NCI-H1694 (cell line): ENCODE measurements around the gene CDH7.

Experiments
- DNase-seq: peaks from one replicate; lab custom pipeline; 2025; lab: John Stamatoyannopoulos, UW

The CDH7 gene, protein sequence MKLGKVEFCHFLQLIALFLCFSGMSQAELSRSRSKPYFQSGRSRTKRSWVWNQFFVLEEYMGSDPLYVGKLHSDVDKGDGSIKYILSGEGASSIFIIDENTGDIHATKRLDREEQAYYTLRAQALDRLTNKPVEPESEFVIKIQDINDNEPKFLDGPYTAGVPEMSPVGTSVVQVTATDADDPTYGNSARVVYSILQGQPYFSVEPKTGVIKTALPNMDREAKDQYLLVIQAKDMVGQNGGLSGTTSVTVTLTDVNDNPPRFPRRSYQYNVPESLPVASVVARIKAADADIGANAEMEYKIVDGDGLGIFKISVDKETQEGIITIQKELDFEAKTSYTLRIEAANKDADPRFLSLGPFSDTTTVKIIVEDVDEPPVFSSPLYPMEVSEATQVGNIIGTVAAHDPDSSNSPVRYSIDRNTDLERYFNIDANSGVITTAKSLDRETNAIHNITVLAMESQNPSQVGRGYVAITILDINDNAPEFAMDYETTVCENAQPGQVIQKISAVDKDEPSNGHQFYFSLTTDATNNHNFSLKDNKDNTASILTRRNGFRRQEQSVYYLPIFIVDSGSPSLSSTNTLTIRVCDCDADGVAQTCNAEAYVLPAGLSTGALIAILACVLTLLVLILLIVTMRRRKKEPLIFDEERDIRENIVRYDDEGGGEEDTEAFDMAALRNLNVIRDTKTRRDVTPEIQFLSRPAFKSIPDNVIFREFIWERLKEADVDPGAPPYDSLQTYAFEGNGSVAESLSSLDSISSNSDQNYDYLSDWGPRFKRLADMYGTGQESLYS

DNA sequence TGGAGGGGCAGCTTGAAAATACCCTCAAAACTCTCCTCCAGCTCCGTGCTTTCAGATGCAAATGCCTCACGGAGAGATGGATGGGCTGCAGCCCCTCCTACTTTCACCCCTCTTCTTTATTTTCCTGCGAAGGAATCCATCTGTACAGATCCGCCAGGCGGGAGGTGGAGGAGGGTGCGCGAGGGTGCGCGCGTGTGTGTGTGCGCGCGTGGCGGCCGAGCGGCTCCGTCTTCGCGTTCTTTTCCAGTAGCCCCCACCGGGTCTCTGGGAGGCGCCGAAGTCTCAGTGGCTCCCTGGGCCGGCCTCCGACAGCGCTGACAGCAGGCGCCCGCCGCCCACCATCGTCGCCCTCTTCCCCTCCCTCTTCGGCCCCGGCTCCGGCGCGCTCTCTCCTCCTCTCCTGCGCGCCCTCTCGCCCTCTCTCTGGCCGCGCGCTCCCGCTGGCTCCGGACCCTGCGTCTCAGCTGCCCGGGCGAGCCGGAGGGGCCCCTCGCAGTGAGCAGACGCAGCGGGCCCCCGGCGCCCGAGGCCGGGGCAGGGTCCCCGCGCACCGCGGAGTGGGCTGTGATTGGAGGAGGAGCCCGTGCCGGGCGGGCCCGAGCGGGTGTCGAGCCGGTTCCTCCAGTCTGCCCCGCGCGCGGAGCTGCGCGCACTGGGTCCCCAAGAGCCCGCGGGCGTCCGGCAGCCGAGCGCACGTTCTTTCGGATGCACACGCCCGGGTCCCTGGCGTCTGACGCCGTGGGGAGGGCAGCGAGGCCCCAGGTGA, at the start of gene CDH7:
Gene CDH7 (plus strand): TSS at position 624 of the 766 bp plus-strand sequence. CDS start 11,831 bp downstream, outside the sequence.
- no peak for DNase-seq

DNA sequence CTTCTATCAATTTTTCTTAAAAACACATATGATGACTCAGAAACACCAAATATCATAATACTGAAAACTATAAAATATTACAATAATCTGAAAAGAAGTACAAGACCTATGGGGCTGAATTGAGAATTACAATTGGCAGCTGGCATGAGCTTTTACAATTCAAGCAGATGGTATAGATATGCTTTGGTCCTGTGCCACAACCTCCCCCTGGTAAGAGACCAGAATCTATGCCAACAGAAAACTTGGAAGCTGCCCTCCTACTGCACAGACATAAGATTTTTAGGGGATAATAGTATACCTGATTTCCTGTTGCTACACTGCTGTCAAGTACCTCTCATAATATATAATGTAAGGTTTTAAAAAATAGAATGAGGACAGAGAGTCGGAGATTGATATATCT, 46.8 kb upstream of the CDH7 start:
- peak; percentile 62 for DNase-seq

DNA sequence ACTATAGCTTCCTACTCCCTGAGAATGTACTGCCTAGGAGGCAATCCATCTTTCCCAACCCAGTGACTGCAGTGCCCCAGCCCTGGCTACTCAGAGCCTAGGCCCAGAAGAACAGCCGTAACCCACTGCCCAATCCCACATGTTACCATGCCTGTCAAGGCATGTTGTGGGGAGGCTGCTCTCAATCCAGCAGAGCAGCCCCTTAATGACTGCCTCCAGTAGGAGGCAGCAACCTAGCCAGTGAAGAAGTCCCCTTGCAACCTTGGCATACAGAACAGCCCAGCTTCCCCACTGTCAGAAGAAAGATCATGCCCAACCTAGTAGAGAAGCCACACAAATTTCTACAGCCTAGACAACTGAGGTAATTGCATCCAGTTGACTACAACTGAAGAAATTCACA, 44.2 kb upstream of the CDH7 start:
- no peak for DNase-seq

DNA sequence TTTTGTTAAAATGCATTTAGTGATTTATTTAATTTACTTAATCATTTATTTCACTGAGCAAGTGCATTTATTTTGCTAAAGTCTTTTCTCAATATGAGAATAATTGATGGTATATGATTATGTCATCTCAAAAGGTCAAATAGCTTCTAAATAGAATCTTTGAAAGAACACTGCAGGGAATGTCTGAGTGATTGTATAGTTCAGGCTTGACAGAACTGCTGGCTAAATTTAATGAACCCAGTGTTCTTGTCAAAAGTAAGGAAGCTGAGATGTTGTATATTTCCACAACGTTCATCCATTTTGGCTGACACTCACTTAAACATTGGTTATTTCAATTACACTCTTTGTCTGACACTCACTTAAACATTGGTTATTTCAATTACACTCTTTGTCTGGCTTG, 39.3 kb upstream of the CDH7 start:
- no peak for DNase-seq

DNA sequence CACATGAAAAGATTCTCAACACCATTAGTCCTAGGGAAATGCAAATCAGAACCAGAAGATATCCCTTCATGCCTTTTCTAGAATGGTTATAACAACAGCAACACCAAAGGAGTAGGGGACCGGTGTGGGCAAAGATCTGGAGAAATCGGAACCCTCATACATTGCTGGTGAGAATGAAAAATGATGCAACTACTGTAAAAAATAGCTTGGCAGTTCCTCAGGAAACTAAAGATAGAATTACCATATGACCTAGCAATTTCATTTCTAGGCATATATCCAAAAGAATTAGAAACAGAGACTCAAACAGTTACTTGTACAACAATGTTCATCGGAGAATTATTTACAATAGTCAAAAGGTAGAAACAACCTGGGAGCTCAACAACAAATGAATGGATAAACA, 29.2 kb upstream of the CDH7 start:
- no peak for DNase-seq

DNA sequence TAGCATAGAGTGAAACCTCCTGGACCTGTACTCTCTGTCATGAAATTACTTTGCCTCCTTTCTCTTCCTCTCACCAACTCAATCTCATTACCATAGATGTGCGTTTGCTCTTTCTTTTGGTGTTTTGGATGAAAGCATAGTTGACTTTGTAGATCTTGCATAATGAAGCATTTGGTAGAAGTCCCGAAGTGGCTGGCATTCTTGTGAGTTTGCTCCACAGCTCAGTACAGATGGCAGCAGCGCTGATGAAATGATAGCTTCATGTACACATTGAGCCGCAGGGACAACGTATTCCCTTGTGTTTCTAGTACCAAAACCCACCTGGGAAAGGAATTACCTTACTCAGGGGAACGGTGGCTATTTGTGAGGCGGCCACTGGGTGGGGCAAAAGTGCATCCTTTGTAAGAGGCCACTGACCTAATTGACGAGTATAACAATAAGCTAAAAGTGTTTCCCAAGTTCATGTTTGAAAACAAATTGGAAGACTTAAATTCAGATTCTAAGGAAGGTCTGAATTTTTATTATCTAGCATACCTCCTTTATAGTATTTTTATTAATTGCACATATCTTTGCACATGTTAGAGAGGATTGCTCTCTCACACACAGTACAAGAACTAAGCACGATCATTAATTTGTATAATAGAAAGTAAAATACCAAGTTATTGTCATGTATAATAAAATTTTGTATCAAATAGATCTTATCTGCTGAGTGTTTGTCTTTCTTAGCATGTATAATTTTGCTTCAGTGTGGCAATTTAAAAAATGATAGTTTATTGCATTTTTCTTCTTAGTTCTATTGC, 25.4 kb upstream of the CDH7 start:
- DNase-seq, result no peak

DNA sequence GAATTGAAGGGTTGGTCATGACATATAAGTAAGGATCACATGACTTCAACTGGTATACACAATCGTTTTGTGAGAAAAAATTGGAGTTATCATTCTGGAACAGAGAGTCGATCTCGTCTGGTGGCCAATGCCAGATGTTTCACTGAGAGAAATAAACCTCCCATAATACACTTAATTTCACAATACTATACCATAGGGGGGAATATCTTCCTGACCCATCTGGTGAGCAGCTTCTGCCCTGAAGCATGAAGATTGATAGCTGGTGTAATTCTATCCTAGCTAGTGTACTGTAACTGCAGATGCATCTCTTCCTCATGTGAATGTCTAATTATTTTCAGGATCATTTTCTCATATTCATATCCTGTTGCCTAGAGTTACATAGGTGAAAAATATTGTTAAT, 15.7 kb upstream of the CDH7 start:
- DNase-seq, result peak; percentile 85

DNA sequence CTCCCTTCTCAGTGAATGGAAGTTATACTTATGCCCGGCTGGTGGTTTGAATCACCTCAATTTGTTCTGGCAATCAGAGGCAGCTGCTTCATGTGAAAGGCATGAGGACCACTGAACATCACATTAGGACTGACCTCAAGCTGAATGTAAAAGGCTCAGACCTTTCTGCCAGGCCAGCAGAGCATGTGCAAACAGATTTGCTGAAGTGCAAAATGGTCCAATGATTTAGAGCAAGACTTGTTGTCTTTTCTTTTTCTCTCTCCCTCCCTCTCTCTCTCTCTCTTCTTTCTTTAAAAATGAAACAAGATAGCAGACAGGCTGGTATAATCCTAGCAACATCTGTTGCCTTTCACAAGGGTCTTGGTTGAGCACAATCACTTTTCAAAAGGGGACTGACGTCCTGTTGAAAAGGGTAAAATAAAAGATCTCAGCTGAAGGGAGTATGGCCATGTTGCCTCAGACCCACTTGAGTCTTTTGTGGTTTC, 13.3 kb upstream of the CDH7 start:
- DNase-seq, result no peak

DNA sequence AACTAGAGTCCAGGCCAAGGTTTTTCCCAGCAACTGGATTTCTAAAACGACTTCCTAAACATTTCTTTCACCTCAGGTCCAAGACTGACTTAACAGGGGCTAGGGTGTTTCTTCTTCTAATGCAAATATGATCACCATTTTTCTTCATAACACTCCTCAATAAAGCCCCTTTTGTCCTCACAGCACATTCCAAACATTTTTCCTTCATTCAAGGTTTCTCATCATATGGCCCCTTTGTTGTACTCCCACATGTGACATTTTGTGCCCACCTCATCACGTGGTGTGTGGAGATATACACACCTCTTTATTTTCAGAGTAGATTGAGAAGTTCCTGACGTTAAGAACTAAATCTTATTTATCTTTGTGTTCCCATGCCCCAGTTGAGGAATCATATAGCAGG, 3.9 kb upstream of the CDH7 start:
- no peak for DNase-seq

DNA sequence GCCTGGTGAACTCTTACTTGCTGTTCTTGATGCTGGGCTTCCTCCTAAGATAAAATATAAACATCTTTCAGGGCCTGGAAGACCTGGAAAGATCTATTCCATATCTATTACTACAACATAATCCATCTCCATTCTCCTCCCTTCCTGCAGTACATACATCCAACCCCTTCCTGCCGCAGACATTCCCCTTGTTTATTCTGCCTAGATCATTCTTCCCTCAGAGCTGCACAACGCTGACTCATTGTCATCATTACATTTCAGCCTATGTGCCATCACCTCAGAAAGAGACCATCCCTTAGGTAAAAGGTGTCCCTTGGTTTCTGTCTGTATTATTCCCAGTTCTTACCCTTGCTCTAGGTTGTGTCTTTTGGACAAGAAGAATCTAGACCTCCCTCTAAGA, 2.5 kb upstream of the CDH7 start:
- DNase-seq, result no peak

DNA sequence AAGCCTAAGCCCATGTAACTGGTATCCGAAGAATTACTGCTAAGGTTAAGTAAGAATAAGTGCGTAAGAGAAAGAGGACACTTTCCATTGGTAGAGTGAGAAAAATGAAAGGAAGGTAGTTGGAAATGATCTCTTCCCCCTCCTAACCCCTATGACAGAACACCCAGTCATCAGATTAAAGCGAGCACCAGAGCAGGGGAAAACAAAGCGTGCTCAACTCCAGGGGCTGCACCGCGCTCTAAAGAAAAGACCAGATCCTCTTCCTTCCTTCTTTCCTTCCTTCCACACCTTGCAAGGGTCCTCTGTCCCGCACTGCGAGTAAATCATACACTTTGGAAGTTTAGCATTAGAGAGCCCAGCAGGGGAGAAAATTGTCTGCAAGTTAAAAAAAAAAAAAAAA, 971 bp upstream of the CDH7 start:
- no peak for DNase-seq

DNA sequence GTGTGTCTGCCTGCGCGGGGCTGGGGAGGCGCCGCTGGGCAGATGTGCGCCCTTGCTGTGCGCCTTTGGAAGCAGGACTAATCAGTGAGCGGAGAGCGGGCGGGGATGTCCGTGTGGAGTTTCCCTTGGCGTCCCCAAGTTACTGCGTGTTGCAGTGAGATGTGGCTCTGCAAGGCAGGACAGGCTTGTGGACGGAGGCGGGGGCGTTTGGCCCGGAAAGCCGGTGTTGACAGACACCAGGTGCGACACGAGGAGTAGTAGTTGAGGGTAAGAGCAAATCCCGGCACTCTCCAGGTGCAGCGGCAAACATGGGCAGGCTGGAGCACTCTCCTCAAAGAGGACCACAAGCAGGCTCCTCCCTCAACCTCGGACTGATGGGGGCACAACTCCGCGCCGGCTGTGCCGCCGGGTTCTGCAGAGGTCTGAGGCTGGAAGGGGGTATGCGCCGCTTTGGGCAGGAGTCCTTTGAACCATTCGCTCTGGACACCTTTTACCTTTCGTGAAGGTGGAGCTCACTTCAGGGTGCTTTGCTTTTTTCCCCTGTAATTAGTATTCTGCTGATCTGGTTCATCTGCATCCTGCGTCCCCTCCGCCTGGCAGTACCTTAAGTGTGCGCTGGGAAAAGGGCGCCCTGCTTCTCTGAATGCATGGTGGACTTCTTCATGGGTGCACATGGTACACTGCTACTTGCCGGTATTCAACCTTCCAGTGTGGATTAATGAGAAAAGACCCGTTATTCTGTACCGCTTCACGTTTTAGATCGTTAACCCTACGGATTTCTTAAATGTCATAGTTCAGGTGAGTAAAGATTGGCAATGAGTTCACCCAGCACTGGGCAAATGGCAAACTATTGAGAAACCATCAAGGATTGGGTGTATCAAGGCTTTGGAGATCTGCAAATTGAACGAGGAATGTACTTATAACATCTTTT, 608 bp downstream of the CDH7 start:
- DNase-seq, result no peak

DNA sequence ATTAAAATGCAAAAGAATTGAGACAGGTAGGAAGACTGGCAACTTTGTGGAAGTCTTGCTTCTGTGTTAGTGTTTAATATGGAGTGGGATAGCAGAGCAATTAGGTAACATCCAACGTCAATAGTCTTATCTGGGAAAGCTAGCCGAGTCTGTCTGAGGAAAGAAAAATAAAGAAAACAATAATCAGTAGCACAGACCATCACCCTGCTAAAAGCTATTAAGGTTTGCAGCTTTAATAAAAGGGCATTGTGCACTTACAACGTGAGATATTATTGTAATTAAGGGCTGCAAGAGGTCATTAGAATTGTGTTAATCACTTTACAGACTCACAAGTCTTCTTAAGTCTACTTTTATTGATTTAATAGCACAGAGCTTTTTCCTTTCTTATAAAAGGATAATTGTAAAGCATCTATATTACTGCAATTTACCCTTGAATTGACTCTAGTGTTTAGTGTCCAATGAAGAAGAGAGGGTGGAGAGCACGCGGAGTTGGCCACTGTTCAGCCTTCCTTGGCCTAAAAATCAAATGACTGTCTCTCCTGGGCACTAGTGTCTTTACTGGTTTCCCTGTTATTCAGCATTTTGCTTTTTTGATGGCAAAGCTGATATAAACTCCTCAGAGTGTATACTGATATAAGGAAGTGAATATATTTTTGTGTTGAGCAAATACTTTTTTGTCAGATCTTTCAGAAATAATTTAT, 2.0 kb downstream of the CDH7 start:
- no peak for DNase-seq

DNA sequence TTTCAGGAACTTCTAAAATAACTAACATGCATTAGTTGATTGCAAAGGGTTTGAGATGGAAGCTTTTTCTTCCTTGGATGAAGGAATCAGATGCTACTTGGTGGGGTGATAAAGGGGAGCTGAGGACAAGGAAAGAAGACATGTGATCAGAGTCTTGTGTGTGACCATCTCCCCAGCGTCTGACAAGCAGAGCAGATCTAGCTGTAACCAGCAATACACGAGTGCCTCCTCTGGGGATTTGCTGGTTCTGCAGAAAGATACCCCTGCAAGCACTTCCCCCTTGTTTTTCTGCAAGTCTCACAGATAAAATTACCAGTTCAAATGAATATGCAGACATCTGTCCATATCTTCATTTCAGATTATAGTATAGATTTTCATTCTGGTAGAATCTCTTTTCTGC, 2.7 kb downstream of the CDH7 start:
- DNase-seq, result peak; percentile 67

DNA sequence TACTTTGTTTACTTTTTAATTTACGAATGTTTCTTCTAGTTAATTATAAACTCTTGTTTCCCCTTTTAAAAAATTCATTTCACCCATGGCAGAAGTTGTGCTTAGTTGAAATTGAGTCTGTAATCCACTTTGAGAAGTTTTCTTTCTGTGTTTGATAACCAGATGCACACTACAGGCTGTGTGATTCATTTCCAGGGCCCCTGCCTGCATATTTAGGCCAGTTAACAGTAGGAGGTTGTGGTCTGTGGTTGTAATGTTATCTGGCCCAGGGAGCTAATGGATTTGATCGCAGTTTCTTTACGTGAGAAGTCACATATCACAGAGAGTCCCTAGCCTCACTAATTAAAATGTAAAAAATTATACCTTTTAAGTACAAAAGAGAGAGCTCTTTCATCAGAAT, 3.3 kb downstream of the CDH7 start:
- no peak for DNase-seq

DNA sequence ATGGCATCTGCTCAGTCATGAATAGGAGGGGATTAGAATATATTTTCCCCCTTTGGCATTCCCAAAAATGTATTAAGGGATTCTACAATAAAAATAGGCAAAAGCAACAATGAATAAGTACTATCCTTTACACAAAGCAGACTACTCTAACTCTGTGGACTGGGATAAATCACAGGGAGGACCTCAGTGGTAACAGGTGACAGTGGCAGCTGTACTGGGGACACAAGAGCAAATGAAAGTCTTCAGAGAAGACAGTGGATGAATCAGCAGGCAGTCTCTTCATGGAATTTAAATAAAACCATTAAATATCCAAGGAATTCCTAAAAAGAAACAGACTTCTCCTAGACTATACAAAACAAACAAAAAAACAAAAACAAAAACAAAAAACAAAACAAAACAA, 4.8 kb downstream of the CDH7 start:
- no peak for DNase-seq

DNA sequence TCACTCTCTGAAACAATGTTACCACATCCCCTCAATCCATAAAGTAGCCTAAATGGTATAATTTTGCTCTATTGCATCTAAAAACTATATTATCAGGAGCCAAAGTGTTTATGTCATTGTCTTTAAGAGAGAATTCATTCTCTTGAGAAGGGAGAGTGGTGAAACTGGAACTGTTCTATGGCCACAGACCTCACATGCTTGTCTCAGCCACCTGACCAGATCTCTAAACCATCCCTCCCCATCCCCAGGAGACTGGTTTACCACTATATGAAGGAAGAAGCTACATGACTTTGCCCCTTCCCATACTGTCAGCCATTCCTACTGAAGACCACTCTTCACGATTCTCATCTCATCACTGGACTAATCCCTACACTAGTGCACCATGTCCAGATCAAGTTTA, 9.6 kb downstream of the CDH7 start:
- DNase-seq, result no peak

DNA sequence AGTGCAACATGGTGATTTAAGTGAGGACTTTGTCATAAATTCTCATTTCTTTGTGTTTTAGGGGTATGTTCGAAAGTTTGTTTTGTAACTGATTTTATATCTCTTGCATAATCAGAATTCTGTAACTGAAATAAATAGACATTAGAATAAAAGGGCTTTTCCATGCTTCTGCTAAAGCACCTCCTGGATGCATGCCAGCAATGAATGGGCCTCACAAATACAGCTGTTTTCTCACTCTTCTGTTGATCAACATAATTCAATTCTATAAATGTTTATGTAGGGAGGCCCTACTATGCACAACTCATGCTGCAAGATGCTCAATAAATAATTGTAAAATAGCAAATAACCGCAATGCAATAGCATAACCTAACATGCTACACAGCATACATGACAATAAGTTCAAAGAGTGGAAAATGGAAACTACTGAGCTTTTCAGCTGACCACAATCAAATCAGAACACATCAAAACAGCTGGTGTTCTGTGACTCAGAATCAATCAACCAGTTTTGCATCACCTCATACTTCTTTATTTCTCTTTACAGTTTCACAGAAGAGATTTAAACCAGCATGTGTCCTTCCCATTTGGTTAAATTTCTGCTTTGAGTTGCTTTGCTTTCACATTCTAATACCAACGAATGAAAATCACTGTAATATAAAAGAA, 11.0 kb downstream of the CDH7 start:
- no peak for DNase-seq

DNA sequence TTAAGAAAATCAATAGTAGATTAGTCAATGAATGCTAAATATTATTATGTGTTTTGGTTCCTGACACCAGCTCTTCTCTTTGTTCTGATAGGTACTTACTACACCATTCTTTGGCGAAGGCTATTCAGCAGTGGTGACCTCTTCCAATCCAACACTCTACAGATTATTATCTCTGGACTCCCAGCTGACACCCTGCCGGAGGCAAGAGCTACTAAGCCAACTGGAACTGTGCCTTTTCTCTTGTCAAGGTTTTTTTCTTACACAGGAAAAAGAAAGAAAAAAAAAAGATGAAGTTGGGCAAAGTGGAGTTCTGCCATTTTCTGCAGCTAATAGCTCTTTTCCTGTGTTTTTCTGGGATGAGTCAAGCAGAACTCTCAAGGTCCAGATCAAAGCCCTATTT, 11.7 kb downstream of the CDH7 start:
- no peak for DNase-seq
